22Rv1 (cell line): ENCODE data around the gene OSBP.

Experiments used
- H3K27ac ChIP-seq: fragments of 450-650 bp; 2 replicates; pipeline ENCODE4 v1.5.1; 2017
- CTCF ChIP-seq: fragments of 450-650 bp; IDR thresholded peaks from 2 replicates; pipeline ENCODE4 v1.5.1; 2017; ENCODE audit warnings: mild to moderate bottlenecking
- ZFX ChIP-seq: fragments of 450-650 bp; IDR thresholded peaks from 2 replicates; pipeline ENCODE4 v1.6.1; 2017; ENCODE audit warnings: antibody characterized with exemption, borderline replicate concordance

Gene OSBP

GRCh38 chr11:59560290-59560701, 55.3 kb downstream of the OSBP start:
- TF ChIP-seq CTCF (no peak), ZFX (no peak)
- peak overlapping the region; percentile 86 for H3K27ac ChIP-seq

- TF ChIP-seq CTCF (no peak), ZFX (no peak)
- peak overlapping the region; percentile 86 for H3K27ac ChIP-seq
These were observed 55.7 kb downstream of the OSBP start for GRCh38 chr11:59559886-59560285.

GRCh38 chr11:59558270-59558643, 57.3 kb downstream of the OSBP start:
- H3K27ac ChIP-seq: peak overlapping the region; percentile 79; the same call in 1 of the 2 replicates
- no peak for TF ChIP-seq CTCF
- TF ChIP-seq ZFX: no peak

GRCh38 chr11:59556917-59557348, 58.6 kb downstream of the OSBP start:
- TF ChIP-seq ZFX (no peak), CTCF (no peak)

GRCh38 chr11:59556115-59556916, 59.3 kb downstream of the OSBP start:
- peak overlapping the region; percentile 79 for H3K27ac ChIP-seq
- TF ChIP-seq ZFX: no peak
- no peak for TF ChIP-seq CTCF

More at GRCh38 chr11:59556917-59557348, 58.6 kb downstream of the OSBP start:
- peak overlapping the region; percentile 79 for H3K27ac ChIP-seq

GRCh38 chr11:59555601-59556114, 59.9 kb downstream of the OSBP start:
- peak overlapping the region; percentile 79 for H3K27ac ChIP-seq
- no peak for TF ChIP-seq ZFX
- TF ChIP-seq CTCF: no peak

GRCh38 chr11:59553323-59553722, 62.3 kb downstream of the OSBP start:
- TF ChIP-seq CTCF (no peak), ZFX (no peak)
- H3K27ac ChIP-seq: no peak overlapping the region; the same call in 1 of the 2 replicates
